ENCODE measurements around the gene CDH4.
"Not testable (repeated sequence)": the region's sequence is repeated elsewhere in the genome, so short reads cannot be mapped to it uniquely, and the experiment has no call there.

Gene CDH4

GRCh38 chr20:61980647-61981583 lies 728.9 kb downstream of the CDH4 start:
- DNase-seq = no peak

DNA sequence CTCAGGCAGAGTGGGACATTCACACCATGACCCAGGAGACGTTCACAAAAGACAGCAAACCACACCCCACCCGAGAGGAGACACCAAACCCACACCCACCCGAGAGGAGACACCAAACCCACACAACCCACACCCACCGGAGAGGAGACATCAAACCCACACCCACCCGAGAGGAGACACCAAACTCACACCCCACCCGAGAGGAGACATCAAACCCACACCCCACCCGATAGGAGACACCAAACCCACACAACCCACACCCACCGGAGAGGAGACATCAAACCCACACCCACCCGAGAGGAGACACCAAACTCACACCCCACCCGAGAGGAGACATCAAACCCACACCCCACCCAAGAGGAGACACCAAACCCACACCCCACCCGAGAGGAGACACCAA lies 729.6 kb downstream of the CDH4 start:
- not testable (repeated sequence) for DNase-seq

DNA sequence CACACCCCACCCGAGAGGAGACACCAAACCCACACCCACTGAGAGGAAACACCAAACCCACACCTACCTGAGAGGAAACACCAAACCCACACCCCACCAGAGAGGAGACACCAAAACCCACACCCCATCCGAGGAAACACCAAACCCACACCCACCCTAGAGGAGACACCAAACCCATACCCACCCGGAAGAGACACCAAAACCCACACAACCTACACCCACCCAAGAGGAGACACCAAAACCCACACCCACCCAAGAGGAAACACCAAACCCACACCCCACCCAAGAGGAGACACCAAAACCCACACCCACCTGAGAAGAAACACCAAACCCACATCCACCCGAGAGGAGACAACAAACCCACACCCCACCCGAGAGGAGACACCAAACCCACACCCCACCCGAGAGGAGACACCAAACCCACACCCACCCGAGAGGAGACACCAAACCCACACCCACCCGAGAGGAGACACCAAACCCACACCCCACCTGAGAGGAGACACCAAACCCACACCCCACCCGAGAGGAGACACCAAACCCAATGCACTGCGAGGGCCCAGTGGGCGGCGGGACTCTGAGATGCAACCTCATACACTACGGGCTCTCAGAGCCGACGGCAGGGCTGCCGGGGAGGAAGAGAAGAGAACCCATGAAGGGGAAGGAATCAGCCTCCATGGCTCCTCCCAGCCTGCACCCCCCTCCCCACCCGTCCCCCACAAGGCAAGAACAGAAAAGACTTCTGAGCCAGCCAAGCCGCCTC lies 730.3 kb downstream of the CDH4 start:
- peak; percentile 19 for DNase-seq

DNA sequence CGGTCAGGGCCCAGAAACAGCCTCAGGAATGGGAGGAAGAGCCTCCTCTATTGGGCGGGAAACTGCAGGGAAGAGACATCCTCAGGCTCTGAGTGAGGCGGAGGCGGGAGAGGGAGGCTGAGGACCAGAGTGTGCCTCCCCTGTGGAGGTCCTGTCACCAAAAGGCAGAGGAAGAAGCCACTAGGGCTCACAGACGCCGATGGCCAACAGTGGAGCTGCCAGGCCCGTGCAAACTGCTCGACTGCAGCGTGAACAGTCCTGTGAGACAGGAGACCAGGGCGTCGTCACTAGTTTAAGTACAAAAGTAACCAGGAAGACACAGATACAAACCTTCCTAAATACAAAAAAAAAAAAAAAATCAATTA lies 730.9 kb downstream of the CDH4 start:
- DNase-seq = no peak

DNA sequence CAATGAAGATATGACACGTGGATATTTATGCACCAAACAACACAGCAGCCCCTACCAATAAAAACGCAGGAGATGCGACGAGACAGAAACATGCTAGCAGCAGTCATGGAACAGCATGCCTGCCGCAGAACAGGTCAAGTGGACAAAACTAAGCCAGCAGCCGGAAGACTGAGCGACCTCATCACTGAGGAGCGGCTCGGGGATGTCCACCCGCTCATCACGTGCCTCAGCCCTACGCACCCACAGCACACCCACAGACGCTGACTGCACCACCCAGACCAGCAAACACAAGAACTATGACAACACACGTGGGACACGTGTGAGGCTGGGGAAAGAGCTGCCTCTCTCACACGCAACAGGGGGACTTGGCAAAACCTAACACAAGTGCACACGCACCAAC lies 731.9 kb downstream of the CDH4 start:
- DNase-seq = no peak

DNA sequence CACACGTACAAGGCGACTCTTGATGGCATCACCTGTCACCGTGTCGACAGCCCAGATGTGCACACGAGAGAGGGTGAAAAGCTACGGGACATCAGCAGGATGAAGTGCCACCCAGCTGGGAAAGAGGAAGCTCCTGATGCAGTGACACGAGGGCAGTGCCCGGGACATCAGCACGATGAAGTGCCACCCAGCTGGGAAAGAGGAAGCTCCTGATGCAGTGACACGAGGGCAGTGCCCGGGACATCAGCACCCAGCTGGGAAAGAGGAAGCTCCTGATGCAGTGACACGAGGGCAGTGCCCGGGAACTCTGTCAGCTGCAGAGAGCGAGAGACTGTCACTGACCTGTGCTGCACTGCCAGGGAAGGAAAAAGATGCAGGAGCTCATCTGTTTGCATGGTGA lies 732.4 kb downstream of the CDH4 start:
- not testable (repeated sequence) for DNase-seq

GRCh38 chr20:61985096-61985495 lies 733.0 kb downstream of the CDH4 start:
- DNase-seq = no peak

DNA sequence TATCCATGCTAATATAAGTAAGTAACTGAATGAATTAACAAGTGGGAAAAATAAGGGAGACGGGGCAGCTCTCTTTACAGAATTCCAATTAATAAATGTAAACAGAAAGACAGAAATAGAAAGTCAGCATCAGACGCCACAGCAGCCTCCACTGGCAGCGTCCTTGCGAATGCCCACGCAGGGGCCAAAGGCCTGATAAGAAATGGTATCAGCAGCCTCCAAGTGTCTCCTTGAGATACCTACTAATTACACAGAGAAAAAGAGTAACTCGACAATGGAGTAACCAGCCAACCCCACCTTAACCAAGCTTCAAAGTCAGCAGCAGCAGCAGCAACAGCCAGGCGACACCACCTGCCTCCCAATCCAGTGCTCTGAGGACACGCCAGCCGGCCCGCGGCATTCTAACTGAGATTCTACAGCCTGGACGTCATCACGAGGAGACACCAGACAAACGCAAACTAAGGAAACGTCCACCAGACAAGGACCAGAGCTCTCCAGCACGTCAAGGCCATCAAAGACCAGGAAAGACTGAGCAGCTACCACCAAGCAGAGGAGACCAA lies 734.8 kb downstream of the CDH4 start:
- no peak for DNase-seq

GRCh38 chr20:61988665-61989064 lies 736.6 kb downstream of the CDH4 start:
- DNase-seq = no peak

DNA sequence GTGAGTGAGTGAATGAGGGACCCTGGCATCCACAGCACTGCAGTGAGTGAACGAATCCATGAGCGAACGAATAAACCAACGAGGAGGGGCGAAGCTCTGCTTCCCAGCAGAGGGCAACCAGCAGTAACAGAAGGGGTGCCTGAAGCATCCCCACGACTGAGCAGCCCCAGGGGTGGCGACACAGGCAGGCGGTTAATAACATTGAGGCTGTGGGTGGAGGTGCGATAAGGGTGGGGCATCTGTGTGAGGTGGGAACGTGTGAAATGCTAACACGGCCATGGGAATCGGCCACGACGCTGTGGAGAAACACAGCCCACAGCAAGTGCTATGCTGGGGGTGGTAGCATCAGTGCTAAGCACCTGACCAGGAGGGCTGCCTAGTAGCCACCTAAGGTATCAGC lies 737.7 kb downstream of the CDH4 start:
- no peak for DNase-seq
